Neural cell (in vitro differentiated cells): Measurements from ENCODE around the gene ZNF593. TPM values are rescaled to one million over a fixed set of nuclear protein-coding genes. Genes with fewer than 3 reads are reported as not detected.

Experiments used
- H2AFZ ChIP-seq: fragments of 200-600, 300-800 bp; sonication (generic), shearing (Covaris generic); 2 replicates; pipeline ENCODE4 v1.6.0; 2014; ENCODE audit warnings: low read depth, mild to moderate bottlenecking, antibody characterized with exemption, low read length, moderate library complexity
- H3F3A ChIP-seq: fragments of 200-600 bp; shearing (Covaris generic); 2 replicates; pipeline ENCODE4 v1.6.1; 2016; ENCODE audit warnings: mild to moderate bottlenecking, moderate library complexity, mixed read lengths, antibody characterized with exemption, low read length; ENCODE audit not compliant: insufficient read depth, poor library complexity, severe bottlenecking
- H3K27ac ChIP-seq: fragments of 200-600, 300-800 bp; sonication (generic), shearing (Covaris generic); 2 replicates; pipeline ENCODE4 v1.5.1; 2014; ENCODE audit warnings: mild to moderate bottlenecking, low read length, moderate library complexity
- H3K27me3 ChIP-seq: fragments of 300-800, 200-600 bp; sonication (generic), shearing (Covaris generic); 2 replicates; pipeline ENCODE4 v1.6.0; 2014; ENCODE audit warnings: mild to moderate bottlenecking, low read depth, low read length, moderate library complexity; ENCODE audit not compliant: insufficient read depth
- H3K36me3 ChIP-seq: fragments of 300-800, 200-600 bp; sonication (generic), shearing (Covaris generic); 2 replicates; pipeline ENCODE4 v1.5.1; 2014; ENCODE audit warnings: mild to moderate bottlenecking, antibody characterized with exemption, low read length, moderate library complexity; ENCODE audit not compliant: insufficient read depth
- H3K4me2 ChIP-seq: fragments of 300-800, 200-600 bp; sonication (generic), shearing (Covaris generic); 2 replicates; pipeline ENCODE4 v1.6.0; 2014; ENCODE audit warnings: mild to moderate bottlenecking, low read length
- H3K4me3 ChIP-seq: fragments of 300-800, 200-600 bp; sonication (generic), shearing (Covaris generic); 2 replicates; pipeline ENCODE4 v1.5.1; 2014; ENCODE audit warnings: mild to moderate bottlenecking, low read length, moderate library complexity
- H3K79me2 ChIP-seq: fragments of 200-600 bp; shearing (Covaris generic); replicated peaks from 2 replicates; pipeline ENCODE4 v1.6.0; 2014; ENCODE audit warnings: mild to moderate bottlenecking, low read length, moderate library complexity; ENCODE audit not compliant: insufficient read depth
- H3K9ac ChIP-seq: fragments of 300-800, 200-600 bp; sonication (generic), shearing (Covaris generic); 2 replicates; pipeline ENCODE4 v1.6.1; 2016; ENCODE audit warnings: mild to moderate bottlenecking, low read length, mixed read lengths
- H3K9me2 ChIP-seq: fragments of 200-600 bp; shearing (Covaris generic); 2 replicates; pipeline ENCODE4 v1.6.1; 2016; ENCODE audit warnings: mild to moderate bottlenecking, low read length, mixed read lengths; ENCODE audit not compliant: insufficient read depth
- H3K9me3 ChIP-seq: fragments of 200-600, 300-800 bp; sonication (generic), shearing (Covaris generic); 2 replicates; pipeline ENCODE4 v1.6.1; 2016; ENCODE audit warnings: mild to moderate bottlenecking, mixed run types, low read length, moderate library complexity, mixed read lengths
- H4K20me1 ChIP-seq: fragments of 200-600 bp; shearing (Covaris generic); 2 replicates; pipeline ENCODE4 v1.6.1; 2016; ENCODE audit warnings: mild to moderate bottlenecking, mixed run types; ENCODE audit not compliant: insufficient read depth
- CTCF ChIP-seq: fragments of 450-650 bp; IDR thresholded peaks from 2 replicates; pipeline ENCODE4 v1.5.1; 2014; ENCODE audit warnings: antibody characterized with exemption, mild to moderate bottlenecking, moderate library complexity; ENCODE audit not compliant: poor library complexity, severe bottlenecking
- EP300 ChIP-seq: fragments of 450-650 bp; conservative IDR thresholded peaks from 2 replicates; pipeline ENCODE4 v1.6.1; 2014; ENCODE audit warnings: antibody characterized with exemption, mild to moderate bottlenecking, moderate library complexity; ENCODE audit not compliant: poor library complexity, severe bottlenecking
- EZH2 ChIP-seq: fragments of 200-600, 300-800 bp; shearing (Covaris generic), sonication (generic); IDR thresholded peaks from 2 replicates; pipeline ENCODE4 v1.6.1; 2014; ENCODE audit warnings: antibody characterized with exemption, low read length, borderline replicate concordance, mild to moderate bottlenecking; ENCODE audit not compliant: insufficient read depth, poor library complexity, severe bottlenecking
- MXI1 ChIP-seq: fragments of 450-650 bp; conservative IDR thresholded peaks from 2 replicates; pipeline ENCODE4 v1.6.1; 2014; ENCODE audit warnings: antibody characterized with exemption, mild to moderate bottlenecking; ENCODE audit not compliant: poor library complexity, severe bottlenecking
- POLR2AphosphoS5 ChIP-seq: IDR thresholded peaks from 2 replicates; pipeline ENCODE4 v1.6.1; 2012
- RAD21 ChIP-seq: fragments of 450-650 bp; conservative IDR thresholded peaks from 2 replicates; pipeline ENCODE4 v1.6.1; 2014; ENCODE audit warnings: antibody characterized with exemption, mild to moderate bottlenecking, moderate library complexity
- SMC3 ChIP-seq: fragments of 450-650 bp; conservative IDR thresholded peaks from 2 replicates; pipeline ENCODE4 v1.6.1; 2014; ENCODE audit warnings: antibody characterized with exemption, mild to moderate bottlenecking, moderate library complexity; ENCODE audit not compliant: poor library complexity
- TAF1 ChIP-seq: IDR thresholded peaks from 2 replicates; pipeline ENCODE4 v1.6.1; 2012; ENCODE audit warnings: low read depth
- polyA plus RNA-seq: library from polyadenylated mRNA; depleted of rRNA; stranded (reverse); fragments of >200 nt; gene quantifications from 2 replicates; pipeline ENCODE4 v1.2.3, GENCODE V29; 2014
- TF ChIP-seq, protein P1 (sequence below): IDR thresholded peaks from 2 replicates; pipeline ENCODE4 v1.6.1; 2012; ENCODE audit warnings: borderline replicate concordance

The ZNF593 gene
- polyA plus RNA-seq, 1 donor from 2014 or later = 25.0 TPM

- Histone ChIP-seq H3K27ac (no peak overlapping the region), H3K4me3 (no peak overlapping the region)
Observed at GRCh38 chr1:26155370-26156284, 14.1 kb upstream of the ZNF593 start.

DNA sequence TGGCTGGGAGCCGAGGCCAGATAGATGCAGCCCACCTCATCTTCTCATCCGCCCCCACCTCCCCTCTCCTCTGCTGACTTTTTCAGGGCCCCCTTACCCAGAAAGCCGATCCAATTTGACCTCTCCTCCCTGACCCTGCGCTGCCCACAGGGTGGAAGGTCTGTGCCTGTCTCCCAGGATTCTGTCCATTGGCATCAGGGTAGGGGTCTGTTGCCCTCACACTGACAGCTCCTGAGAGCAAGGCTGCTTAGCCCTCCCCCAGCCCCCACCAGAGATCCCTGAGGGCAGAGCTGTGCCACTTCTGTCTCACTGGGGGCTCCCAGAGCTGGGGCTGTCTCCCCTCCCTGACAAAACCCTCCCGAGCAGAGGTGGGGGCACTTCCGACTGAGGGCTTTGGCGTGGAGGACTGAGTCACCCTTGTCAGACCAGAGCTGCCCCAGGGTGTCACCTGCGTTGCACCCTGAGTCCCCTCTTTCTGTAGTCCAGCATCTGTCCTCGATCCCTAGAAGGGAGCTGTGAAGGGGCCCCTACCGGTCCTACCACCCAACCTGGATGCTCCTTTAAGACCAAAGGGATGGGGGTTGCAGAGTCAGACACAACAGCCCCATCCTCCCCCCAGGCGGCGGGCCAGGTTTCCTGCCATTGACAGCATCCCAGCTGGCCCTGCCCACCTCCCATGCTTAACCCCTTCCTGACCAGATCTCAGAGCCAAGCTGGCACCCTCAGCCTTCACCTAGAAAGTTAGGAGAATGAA lies 13.2 kb upstream of the ZNF593 start:
- Histone ChIP-seq H3K27me3 (peaks cover 12% of the 10 kb centered on the region), H3K36me3 (no peaks in the 10 kb centered on the region), H3K4me2 (no peak overlapping the region), H3K79me2 (no peaks in the 10 kb centered on the region), H4K20me1 (no peaks in the 10 kb centered on the region), H3K9me2 (no peaks in the 10 kb centered on the region), H3K27ac (no peak overlapping the region), H3K4me3 (no peak overlapping the region), H3F3A (no peaks in the 10 kb centered on the region), H3K9ac (no peak overlapping the region), H3K9me3 (no peaks in the 10 kb centered on the region), H2AFZ (no peak overlapping the region)
- TF ChIP-seq EZH2 (no peak), POLR2AphosphoS5 (no peak)

More at GRCh38 chr1:26155370-26156284, 14.1 kb upstream of the ZNF593 start:
- Histone ChIP-seq H4K20me1 (no peaks in the 10 kb centered on the region), H3K79me2 (no peaks in the 10 kb centered on the region), H3F3A (no peaks in the 10 kb centered on the region), H3K36me3 (no peaks in the 10 kb centered on the region), H3K9ac (no peak overlapping the region), H2AFZ (no peak overlapping the region), H3K4me2 (no peak overlapping the region), H3K27me3 (peaks cover 5% of the 10 kb centered on the region), H3K9me3 (no peaks in the 10 kb centered on the region), H3K9me2 (no peaks in the 10 kb centered on the region)
- TF ChIP-seq SMC3 = no peak
- TF ChIP-seq EP300 = no peak
- no peak for TF ChIP-seq RAD21
- no peak for TF ChIP-seq MXI1
- TF ChIP-seq CTCF = no peak
- no peak for TF ChIP-seq EZH2
- no peak for TF ChIP-seq POLR2AphosphoS5
- TF ChIP-seq, protein P1, sequence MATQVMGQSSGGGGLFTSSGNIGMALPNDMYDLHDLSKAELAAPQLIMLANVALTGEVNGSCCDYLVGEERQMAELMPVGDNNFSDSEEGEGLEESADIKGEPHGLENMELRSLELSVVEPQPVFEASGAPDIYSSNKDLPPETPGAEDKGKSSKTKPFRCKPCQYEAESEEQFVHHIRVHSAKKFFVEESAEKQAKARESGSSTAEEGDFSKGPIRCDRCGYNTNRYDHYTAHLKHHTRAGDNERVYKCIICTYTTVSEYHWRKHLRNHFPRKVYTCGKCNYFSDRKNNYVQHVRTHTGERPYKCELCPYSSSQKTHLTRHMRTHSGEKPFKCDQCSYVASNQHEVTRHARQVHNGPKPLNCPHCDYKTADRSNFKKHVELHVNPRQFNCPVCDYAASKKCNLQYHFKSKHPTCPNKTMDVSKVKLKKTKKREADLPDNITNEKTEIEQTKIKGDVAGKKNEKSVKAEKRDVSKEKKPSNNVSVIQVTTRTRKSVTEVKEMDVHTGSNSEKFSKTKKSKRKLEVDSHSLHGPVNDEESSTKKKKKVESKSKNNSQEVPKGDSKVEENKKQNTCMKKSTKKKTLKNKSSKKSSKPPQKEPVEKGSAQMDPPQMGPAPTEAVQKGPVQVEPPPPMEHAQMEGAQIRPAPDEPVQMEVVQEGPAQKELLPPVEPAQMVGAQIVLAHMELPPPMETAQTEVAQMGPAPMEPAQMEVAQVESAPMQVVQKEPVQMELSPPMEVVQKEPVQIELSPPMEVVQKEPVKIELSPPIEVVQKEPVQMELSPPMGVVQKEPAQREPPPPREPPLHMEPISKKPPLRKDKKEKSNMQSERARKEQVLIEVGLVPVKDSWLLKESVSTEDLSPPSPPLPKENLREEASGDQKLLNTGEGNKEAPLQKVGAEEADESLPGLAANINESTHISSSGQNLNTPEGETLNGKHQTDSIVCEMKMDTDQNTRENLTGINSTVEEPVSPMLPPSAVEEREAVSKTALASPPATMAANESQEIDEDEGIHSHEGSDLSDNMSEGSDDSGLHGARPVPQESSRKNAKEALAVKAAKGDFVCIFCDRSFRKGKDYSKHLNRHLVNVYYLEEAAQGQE = no peak
- TF ChIP-seq TAF1 = no peak
